ENCODE results near the gene CCDC178. TPM values are rescaled to one million over a fixed set of nuclear protein-coding genes. Genes with fewer than 3 reads are reported as not detected.

The CCDC178 gene
- total and polyA plus RNA-seq, 2 experiments from 2014 or later, result not detected

DNA sequence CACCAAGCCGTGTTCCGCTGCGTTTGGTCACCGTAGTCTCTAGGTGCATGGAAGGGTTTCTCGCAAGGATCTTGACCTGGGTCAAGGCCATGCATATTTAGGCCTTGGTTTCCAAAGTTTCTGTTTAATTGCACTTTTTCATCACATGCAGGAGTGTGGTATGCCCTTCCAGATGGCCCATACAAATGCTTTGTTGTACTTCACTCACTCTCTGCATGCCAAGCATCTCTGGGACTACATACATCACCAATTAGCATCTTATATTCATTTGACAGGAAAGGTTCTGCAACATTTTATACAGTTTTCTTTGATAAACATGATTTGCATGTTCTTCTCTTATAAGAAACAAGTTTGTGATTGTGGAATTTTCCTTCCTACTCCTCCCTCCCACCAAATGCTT lies 534.9 kb downstream of the CCDC178 start:
- Histone ChIP-seq H3K4me3 (no peak overlapping the region), H3K9ac (no peak overlapping the region), H3K27ac (no peak overlapping the region), H3K4me2 (ENCODE audit: unreplicated experiment) (no peak overlapping the region), H3K9me3 (ENCODE audit: low read depth) (no peaks in the 10 kb centered on the region), H3K36me3 (ENCODE audit: low read depth) (no peaks in the 10 kb centered on the region), H3K79me2 (ENCODE audit: insufficient read depth) (no peaks in the 10 kb centered on the region), H3K9me2 (ENCODE audit: insufficient read depth) (no peaks in the 10 kb centered on the region), H4K20me1 (ENCODE audit: insufficient read depth) (no peaks in the 10 kb centered on the region), H3K27me3 (replicated peaks; ENCODE audit: insufficient read depth) (peaks cover 73% of the 10 kb centered on the region), H2AFZ (no peak overlapping the region), H3K4me1 (ENCODE audit: insufficient read depth) (no peaks in the 10 kb centered on the region), H3F3A (ENCODE audit: insufficient read depth) (0 out of 2 replicates have a peak, but pooled peaks cover 2% of the 10 kb centered on the region)
- no peak for TF ChIP-seq EZH2phosphoT487 (IDR thresholded peaks at IDR 0.05; ENCODE audit: insufficient read depth, low read depth)
- TF ChIP-seq EZH2 (IDR thresholded peaks at IDR 0.05; ENCODE audit: insufficient read depth, poor library complexity, severe bottlenecking), result no peak
- in situ Hi-C loops (cut with MboI), result no loop called here
- 67 to 76% methylated on average over 5 of the region's 5 CpGs for WGBS, 2 experiments (ENCODE audit: low coverage in 1 of 2, low lambda C conversion rate in 2 of 2, missing lambda C conversion rate in 2 of 2)
- DNase-seq, result no peak

DNA sequence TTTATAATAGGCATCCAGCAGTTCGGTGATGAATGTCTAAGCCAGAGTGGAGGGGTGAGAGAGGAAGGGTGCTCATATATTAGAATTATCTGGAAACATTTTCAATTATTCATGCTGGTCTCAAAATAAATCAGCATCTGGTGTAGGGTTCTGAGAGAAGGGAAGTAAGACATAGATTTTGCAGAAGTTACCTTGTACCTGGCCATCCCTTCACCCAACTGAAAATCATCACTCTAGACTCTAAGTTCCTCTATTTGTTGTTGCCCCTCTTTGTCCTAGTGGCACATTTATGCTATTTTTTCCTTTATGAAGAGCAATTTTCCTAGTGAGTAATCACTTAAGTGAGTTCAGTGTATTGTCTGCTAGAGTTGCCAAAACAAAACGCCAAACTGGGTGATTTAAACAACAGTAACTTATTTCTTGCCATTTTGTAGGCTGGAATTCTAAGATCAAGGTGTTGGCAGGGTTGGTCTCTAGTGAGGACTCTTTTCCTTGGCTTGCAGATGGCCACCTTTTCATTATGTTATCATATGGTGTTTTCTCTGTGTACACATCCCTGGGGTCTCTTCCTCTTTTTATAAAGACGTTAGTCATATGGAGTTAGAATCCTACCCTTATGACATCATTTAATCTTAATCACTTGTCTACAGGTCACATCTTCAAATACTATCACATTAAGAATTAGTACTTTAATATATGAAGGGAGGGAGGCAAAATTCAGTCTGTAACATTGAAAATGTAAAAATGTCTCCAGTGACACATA lies 537.8 kb downstream of the CCDC178 start:
- Histone ChIP-seq H3K27ac (no peak overlapping the region), H3K9ac (no peak overlapping the region), H3K4me1 (ENCODE audit: insufficient read depth) (no peaks in the 10 kb centered on the region), H3K79me2 (ENCODE audit: insufficient read depth) (no peaks in the 10 kb centered on the region), H3K36me3 (ENCODE audit: low read depth) (no peaks in the 10 kb centered on the region), H3F3A (ENCODE audit: insufficient read depth) (no peaks in the 10 kb centered on the region), H3K4me3 (no peak overlapping the region), H3K9me3 (ENCODE audit: low read depth) (no peaks in the 10 kb centered on the region), H3K9me2 (ENCODE audit: insufficient read depth) (no peaks in the 10 kb centered on the region), H3K4me2 (ENCODE audit: unreplicated experiment) (no peak overlapping the region), H4K20me1 (ENCODE audit: insufficient read depth) (no peaks in the 10 kb centered on the region), H2AFZ (no peak overlapping the region), H3K27me3 (replicated peaks; ENCODE audit: insufficient read depth) (peaks cover 69% of the 10 kb centered on the region)
- in situ Hi-C loops (cut with MboI), result no loop called here
- WGBS, 2 experiments (ENCODE audit: low coverage in 1 of 2, low lambda C conversion rate in 2 of 2, missing lambda C conversion rate in 2 of 2), result 51 to 55% methylated on average over 3 of the region's 3 CpGs
- no peak for DNase-seq
- no peak for TF ChIP-seq EZH2 (IDR thresholded peaks at IDR 0.05; ENCODE audit: insufficient read depth, poor library complexity, severe bottlenecking)
- no peak for TF ChIP-seq EZH2phosphoT487 (IDR thresholded peaks at IDR 0.05; ENCODE audit: insufficient read depth, low read depth)

DNA sequence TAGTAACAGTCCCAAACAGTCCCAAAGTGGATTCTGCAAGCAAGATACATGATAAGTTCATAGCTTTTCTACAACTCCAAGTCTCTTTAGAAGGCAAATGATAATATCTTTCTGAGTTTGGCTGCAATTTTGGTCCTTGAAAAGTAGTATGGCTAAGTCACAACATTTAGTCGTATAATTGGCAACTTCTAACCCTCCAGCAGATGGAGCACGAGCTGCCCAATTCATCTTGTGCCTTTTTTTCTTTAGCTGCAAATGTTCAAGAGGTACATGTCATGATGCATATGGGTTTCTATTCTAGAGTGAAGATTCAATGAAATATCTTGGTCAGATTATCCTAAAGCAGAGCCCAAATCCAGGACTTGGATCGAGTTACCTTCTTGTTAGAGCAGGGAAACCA lies 540.7 kb downstream of the CCDC178 start:
- TF ChIP-seq EZH2phosphoT487 (IDR thresholded peaks at IDR 0.05; ENCODE audit: insufficient read depth, low read depth), result no peak
- no peak for TF ChIP-seq EZH2 (IDR thresholded peaks at IDR 0.05; ENCODE audit: insufficient read depth, poor library complexity, severe bottlenecking)
- in situ Hi-C loops (cut with MboI), result no loop called here
- WGBS, 2 experiments (ENCODE audit: low coverage in 1 of 2, low lambda C conversion rate in 2 of 2, missing lambda C conversion rate in 2 of 2), result 11 to 12% methylated on average over 3 of the region's 3 CpGs

DNA sequence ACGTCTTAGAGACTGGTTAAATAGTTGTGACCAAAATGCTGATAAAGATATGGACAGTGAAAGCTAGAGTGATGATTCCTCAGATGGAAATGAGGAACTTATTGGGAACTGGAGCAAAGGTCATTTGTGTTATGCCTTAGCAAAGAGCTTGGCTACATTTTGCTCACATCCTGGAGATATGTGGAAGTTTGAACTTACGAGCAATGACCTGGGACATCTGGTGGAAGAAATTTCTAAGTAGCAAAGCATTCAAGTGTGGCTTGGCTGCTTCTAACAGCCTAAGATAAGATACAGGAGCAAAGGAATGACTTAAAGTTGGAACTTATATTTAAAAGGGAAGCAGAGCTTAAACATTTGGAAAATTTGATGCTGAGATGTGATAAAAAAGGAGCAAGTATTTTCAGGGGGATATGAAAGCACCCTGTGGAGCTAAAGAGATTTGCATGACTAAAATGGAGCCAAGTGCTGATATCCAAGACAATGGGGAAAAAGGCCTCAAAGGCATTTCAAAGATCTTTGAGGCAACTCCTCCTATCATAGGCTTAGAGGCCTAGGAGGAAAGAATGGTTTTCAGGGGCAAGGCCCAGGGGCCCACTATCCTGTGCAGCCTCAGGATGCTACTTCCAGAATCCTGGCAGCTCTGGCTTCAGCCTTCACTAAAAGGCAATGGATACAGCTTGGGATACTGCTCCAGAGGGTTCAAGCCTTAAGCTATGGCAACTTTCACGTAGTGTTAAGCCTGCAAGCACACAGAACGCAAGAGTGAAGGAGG lies 543.6 kb downstream of the CCDC178 start:
- DNase-seq, result no peak
- no peak overlapping the region for H3K27ac ChIP-seq
- H3K4me3 ChIP-seq, result no peak overlapping the region

More for the DNA sequence above, 540.7 kb downstream of the CCDC178 start:
- H4K20me1 ChIP-seq (ENCODE audit: insufficient read depth), result no peaks in the 10 kb centered on the region
- no peak overlapping the region for H2AFZ ChIP-seq
- H3K9me2 ChIP-seq (ENCODE audit: insufficient read depth), result no peaks in the 10 kb centered on the region
- peaks cover 42% of the 10 kb centered on the region for H3K27me3 ChIP-seq (replicated peaks; ENCODE audit: insufficient read depth)
- no peaks in the 10 kb centered on the region for H3K79me2 ChIP-seq (ENCODE audit: insufficient read depth)
- no peaks in the 10 kb centered on the region for H3F3A ChIP-seq (ENCODE audit: insufficient read depth)
- no peaks in the 10 kb centered on the region for H3K4me1 ChIP-seq (ENCODE audit: insufficient read depth)
- H3K36me3 ChIP-seq (ENCODE audit: low read depth), result no peaks in the 10 kb centered on the region
- H3K9me3 ChIP-seq (ENCODE audit: low read depth), result no peaks in the 10 kb centered on the region
- no peak overlapping the region for H3K4me3 ChIP-seq
- no peak overlapping the region for H3K9ac ChIP-seq
- peak; percentile 31 for DNase-seq
- H3K27ac ChIP-seq, result no peak overlapping the region
- H3K4me2 ChIP-seq (ENCODE audit: unreplicated experiment), result no peak overlapping the region

More for the DNA sequence above, 543.6 kb downstream of the CCDC178 start:
- in situ Hi-C loops (cut with MboI), result no loop called here
- Histone ChIP-seq H3K36me3 (ENCODE audit: low read depth) (no peaks in the 10 kb centered on the region), H3K9me3 (ENCODE audit: low read depth) (no peaks in the 10 kb centered on the region), H4K20me1 (ENCODE audit: insufficient read depth) (no peaks in the 10 kb centered on the region), H3K79me2 (ENCODE audit: insufficient read depth) (no peaks in the 10 kb centered on the region), H3K9ac (no peak overlapping the region), H3K9me2 (ENCODE audit: insufficient read depth) (no peaks in the 10 kb centered on the region), H3F3A (ENCODE audit: insufficient read depth) (no peaks in the 10 kb centered on the region), H3K27me3 (replicated peaks; ENCODE audit: insufficient read depth) (peaks cover 18% of the 10 kb centered on the region), H3K4me2 (ENCODE audit: unreplicated experiment) (no peak overlapping the region), H3K4me1 (ENCODE audit: insufficient read depth) (no peaks in the 10 kb centered on the region), H2AFZ (no peak overlapping the region)
- WGBS, 2 experiments (ENCODE audit: low coverage in 1 of 2, low lambda C conversion rate in 2 of 2, missing lambda C conversion rate in 2 of 2), result 7 to 15% methylated on average over 4 of the region's 4 CpGs
- TF ChIP-seq EZH2 (IDR thresholded peaks at IDR 0.05; ENCODE audit: insufficient read depth, poor library complexity, severe bottlenecking) (no peak), EZH2phosphoT487 (IDR thresholded peaks at IDR 0.05; ENCODE audit: insufficient read depth, low read depth) (no peak)
